DMS 273 (cell line): ENCODE measurements around the gene MTNR1B.
A peak's percentile ranks its signal among the peaks of the same experiment; 100 is the strongest.

Experiments used
- DNase-seq: peaks from one replicate; lab custom pipeline; 2025; ENCODE audit not compliant: unreplicated experiment; lab: John Stamatoyannopoulos, UW

Gene MTNR1B

GRCh38 chr11:92977401-92977800 is 8.0 kb downstream of the MTNR1B start:
- DNase-seq = no peak

GRCh38 chr11:92978271-92979111 is 9.0 kb downstream of the MTNR1B start:
- peak; percentile 96 for DNase-seq

GRCh38 chr11:92979176-92979575 is 9.7 kb downstream of the MTNR1B start:
- no peak for DNase-seq

- no peak for DNase-seq
Measured at GRCh38 chr11:92980312-92980711, 10.9 kb downstream of the MTNR1B start.

GRCh38 chr11:92981508-92982043 is 12.1 kb downstream of the MTNR1B start:
- no peak for DNase-seq

GRCh38 chr11:92986585-92986984 is 17.1 kb downstream of the MTNR1B start:
- no peak for DNase-seq

GRCh38 chr11:92993004-92993403 is 23.6 kb downstream of the MTNR1B start:
- no peak for DNase-seq

- no peak for DNase-seq
Measured at GRCh38 chr11:93000511-93001476, 31.3 kb downstream of the MTNR1B start.

GRCh38 chr11:93001806-93002205 is 32.4 kb downstream of the MTNR1B start:
- no peak for DNase-seq

GRCh38 chr11:93002380-93002779 is 32.9 kb downstream of the MTNR1B start:
- no peak for DNase-seq

- peak; percentile 49 for DNase-seq
Measured at GRCh38 chr11:93005239-93005638, 35.8 kb downstream of the MTNR1B start.

GRCh38 chr11:93013646-93014045 is 44.2 kb downstream of the MTNR1B start:
- DNase-seq = no peak

- no peak for DNase-seq
Measured at GRCh38 chr11:93016595-93016994, 47.1 kb downstream of the MTNR1B start.

GRCh38 chr11:93017821-93018690 is 48.6 kb downstream of the MTNR1B start:
- peak; percentile 29 for DNase-seq

- DNase-seq = peak; percentile 43
Measured at GRCh38 chr11:93020248-93021046, 51.0 kb downstream of the MTNR1B start.

GRCh38 chr11:93024369-93024768 is 54.9 kb downstream of the MTNR1B start:
- DNase-seq = no peak

- DNase-seq = no peak
Measured at GRCh38 chr11:93025558-93026255, 56.3 kb downstream of the MTNR1B start.

GRCh38 chr11:93028960-93029522 is 59.6 kb downstream of the MTNR1B start:
- DNase-seq = no peak

GRCh38 chr11:93031386-93031785 is 61.9 kb downstream of the MTNR1B start:
- no peak for DNase-seq
